NCI-H2196 treated with DMSO at 0.1 percent for 48 hours (cell line): Measurements from ENCODE around the gene NUAK1.

ENCODE experiments used
- DNase-seq: peaks from one replicate; lab custom pipeline; 2025; ENCODE audit not compliant: unreplicated experiment; lab: John Stamatoyannopoulos, UW

The NUAK1 gene

DNA sequence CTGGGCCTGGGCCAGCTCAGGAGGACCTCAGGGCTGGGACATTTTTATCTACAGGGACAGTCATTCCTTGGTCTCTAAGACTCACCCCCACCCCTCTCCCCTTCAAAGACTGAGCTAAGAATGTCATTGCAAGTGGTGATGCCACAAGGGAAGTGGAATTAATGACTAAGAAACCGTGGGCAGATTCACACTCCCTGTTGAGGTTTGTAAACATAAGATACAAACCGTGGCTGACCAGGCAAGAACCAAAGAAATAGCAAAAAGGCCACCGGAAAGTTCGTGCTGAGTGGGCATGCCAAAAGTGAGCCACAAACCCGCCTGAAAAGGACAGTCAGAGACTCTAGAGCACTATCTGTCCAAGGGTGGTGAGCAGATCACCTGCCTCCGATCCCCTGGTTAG, 25.7 kb downstream of the NUAK1 start:
- no peak for DNase-seq

DNA sequence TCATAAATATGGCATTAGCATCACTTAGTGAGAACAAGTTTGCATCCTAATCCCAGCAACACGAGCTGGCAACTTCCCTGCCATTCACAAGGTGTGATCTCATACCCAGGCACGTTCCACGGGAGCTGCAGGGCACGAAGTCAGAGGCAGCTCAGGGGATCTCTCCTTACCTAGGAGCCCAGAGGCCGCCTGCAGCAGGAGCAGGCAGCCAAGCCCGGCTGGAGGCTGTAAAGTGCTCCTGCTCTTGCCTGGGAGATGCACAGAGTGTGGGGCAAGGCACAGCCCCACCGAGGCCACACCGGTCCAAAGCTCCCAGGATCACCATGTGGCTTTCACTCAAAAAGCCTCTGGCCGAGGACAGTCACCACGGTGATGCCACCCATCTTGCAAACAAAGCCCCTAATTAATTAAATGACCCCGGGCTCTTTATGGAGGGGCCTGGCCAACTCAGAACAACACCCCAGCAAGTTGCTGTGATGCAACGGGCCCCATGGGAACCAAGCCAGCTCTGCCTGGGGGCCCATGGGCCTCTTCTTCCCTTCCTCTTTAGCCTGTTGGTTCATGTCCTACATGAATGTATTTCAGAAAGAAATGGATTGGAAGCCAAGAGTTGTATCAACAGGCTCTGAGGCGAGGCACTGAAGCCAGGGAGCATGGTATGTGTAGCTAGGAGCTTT, 26.5 kb downstream of the NUAK1 start:
- DNase-seq: no peak

DNA sequence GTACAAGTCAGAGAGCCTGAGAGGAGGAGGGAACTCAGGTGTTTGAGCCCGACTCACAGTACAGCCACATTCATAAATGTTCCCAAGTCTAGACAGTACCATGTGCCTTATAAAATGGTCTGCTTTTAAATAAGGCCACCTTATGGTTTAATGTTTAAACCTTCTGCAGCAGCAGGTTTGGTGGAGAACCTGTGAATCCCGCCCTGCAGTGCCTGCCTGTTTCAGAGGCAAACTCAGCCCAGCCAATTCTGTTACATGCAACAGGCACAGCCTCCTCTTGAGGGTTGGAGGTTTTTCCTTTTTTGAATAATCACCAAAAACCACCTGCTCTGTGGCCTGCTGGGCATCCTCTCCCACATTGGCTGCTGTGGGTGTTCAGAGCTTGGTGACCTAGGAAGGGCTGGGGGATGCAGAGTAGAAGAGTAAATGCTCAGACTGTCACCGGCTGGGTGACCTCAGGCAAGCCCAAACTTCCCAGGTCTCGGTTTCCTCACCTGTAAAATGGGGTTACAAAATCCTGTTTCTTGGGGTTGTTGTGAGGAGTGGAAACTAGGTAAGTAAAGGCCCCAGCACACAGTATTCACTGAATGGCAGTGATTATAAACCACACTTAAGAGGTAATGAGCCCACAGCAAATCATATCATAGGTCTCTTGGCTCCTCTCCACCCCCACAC, 28.0 kb downstream of the NUAK1 start:
- no peak for DNase-seq

DNA sequence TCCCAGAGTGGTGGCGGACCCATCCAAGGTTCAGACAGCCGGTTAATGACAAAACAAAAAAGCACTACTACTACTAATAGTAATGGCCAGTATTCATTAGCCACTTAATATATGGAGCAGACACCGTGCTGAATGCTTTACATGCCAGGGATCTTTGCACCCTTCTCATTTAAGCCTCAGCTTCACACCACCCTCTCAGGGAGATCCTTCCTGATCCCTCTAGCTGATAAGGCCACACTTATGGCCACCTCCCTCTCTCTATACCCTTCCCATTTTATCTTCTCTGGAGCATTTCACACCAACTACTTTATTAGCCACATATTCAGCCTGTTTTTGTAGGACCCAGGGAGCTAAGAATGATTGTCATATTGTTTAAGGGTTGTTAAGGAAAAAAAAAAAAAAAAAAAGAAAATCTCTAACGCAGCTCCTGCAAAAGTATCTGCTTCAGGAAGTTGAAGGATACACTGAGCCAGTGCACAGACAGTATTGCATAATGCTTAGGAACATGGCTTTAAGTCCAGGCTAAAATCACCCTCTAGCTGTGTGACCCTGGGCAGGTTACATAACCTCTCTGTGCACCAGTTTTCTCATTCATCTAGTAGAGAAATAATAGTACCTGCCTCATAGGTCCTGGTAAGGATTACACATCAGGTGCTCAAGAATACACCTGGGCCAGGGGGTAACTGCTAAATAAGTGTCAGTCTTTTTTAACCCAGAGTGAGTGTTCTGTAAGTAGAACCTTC, 29.4 kb downstream of the NUAK1 start:
- DNase-seq: no peak

DNA sequence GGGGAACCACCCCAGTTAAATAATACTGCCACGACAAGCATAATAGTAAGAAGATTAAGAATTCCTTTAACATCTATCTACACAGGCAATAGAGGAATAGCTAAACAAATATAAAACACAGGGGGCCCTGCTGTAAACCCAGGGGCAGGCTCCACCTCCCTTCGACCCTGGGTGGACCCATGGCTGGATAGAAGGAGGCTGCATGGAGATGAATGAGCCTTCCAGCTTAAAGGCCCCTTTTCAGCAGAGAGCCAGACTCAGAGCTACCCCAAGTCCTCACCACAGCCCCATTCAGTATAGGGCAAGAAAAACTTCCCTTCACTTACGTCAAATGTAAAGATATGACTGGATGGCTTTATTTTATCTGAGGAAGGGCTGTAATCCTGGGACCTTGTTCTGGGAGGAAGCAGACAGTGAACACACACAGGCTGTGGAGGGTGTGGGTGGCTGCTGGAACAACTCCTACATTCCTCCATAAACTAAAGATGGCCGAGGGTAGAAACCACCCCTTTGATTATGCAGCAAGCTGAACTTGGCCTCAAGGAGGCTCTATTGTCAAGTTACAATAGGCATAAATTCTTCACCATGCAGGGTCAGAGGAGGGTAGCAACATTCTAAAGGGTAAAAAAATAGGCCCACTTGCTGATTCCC, 30.4 kb downstream of the NUAK1 start:
- DNase-seq: no peak

DNA sequence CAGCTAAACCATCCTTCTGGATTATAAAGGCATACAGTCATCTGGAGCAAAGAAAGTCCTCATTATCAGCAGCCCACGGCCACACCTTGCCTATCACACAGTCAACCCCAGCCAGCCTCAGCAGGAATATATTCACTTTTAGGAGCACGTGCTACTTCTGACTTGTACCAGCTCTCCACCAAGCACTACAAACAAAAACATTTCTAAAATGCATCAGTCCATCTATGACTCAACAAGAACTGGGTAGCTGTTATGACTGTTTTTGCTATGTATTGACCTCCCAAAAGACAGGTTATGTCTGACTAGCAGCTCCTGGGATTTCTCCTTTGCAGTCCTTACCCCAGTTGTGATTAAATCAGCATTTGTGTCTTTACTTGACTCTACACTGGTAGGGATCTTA, 31.2 kb downstream of the NUAK1 start:
- no peak for DNase-seq

DNA sequence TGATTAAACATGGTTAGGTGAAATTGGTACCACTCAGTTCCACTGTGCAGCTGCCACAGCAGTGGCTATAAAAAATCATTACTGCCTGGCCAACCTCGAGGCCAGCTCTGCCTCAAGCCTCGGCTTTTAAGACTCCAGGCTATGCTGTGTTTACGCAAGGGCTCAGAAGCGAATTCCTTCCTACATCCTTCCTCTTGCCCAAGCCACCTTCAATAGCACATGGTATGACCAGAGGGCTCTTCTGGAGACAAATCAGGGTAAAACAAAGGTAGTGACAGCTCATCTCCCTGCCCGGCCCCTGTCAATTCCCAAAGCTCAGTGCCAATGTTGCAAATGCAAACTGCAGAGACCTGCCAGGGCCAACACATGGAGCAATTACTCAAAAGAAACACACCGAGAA, 31.9 kb downstream of the NUAK1 start:
- DNase-seq: no peak

DNA sequence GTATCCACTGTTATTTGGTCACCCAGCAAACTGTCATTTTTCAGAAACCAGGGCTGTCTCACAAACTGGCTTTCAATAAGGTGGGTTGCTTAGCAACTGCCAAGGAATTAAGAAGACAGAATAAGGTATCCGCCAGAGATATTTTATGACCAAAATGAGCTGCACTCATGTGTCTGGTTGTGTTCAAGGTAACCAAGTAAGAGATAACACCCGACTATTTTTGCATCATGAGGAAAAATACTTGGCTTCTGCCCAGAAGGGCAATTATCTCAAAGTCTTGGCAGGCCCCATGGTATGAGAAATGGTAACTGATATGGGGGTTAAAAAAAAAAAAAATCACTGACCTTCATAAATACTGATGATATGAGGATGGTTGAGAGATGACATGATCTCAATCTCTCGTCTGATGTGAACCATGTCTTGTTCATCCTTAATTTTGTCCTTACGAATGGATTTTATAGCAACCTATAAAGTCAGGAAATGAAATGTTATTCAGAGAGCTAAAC, 32.6 kb downstream of the NUAK1 start:
- peak; percentile 61 for DNase-seq

DNA sequence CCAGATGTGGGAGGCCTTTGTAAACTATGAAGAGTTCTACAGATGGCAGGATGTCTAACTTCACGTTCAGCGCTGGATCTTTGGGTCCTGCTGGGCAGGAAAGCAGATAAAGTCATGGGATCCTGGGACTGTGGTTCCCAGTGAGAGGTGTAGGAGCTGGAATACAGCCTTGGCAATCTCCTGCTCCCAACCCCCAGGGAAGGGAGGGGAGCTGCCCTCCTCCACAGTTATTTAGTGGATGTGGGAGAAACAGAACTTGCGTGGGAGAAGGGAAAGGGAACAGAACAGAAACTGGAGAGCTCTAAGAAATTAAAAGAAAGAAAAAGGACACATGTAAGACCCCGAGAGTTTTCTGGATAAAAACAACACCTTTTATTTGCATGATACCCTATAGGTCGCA, 37.0 kb downstream of the NUAK1 start:
- no peak for DNase-seq

DNA sequence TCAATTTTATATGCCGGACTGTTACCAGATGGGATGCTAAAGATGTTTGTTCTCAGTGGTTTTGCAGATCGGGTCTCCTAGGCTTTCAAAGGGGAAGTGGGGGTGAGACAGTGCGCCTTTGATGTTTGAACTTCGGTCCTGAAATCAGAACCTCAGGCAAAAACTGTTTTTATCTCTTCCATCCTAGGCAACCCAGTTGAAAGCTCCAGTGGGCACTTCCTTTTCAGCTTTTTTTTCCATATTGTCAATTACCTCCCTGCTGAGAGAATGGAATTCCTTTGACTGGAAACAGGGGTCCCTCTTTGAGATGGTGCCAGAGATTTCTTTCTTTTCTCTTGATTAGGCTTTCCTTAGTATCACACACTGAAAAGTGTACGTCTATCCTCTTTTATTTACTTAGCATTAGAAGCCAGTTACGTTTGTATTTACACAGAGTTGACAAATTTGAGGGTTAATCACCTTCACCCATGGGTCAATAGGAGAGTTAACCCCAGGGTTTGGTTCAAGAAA, 40.0 kb downstream of the NUAK1 start:
- DNase-seq: no peak

DNA sequence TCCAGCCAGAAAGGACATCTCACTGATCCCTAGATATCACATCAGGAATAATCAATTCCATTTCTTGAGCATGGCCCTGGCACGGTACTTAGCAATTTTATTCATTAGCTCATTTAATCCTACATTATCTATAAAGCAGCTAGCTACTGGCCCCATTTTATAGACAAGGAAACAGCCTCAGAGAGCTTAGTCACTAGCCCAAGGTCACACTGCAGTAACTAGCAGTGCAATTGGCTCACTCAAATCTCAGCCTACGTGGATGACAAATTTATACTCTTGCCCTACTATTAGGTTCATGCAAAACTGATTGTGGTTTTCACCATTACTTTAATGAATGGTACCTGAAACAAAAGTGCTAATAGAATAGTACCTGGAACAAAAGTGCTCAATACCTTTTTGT, 41.7 kb downstream of the NUAK1 start:
- no peak for DNase-seq

DNA sequence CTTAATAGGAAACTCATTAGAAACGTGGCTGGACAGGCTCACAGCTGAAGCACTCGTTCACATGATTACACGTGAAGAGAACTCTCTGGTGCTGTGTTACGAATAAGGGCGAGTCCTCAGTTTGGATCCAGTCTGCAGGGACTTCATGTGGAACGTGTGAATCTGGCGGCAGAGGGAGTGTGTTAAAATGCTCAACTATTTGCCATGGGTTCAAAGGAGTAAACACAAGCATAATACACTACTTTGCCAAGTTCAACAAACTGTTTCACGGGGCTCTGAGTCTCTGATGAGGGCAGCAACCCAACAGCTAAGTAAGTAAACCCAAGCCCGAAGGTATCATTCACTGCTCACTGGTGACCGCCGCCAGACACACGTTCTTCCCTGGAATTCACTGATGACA, 42.4 kb downstream of the NUAK1 start:
- no peak for DNase-seq

DNA sequence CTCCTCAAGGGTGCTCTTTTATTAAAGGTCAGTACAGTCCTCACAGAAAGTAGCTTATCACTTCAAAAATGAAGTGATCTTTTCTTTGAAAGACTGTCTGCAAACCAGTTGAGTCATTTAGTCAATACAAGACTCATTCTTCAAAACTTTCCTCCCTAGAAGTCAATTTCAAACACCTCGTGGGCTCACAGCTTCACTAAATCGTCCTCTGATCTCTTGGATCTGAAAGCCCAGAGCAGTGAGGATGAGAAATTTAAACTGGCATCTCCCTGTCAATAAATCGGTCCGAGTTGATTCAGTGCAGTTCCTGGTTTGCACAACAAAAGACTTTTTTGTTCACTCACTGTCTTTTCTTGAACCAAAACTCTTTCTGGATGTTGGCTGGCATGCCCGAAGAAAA, 44.5 kb downstream of the NUAK1 start:
- DNase-seq: no peak

DNA sequence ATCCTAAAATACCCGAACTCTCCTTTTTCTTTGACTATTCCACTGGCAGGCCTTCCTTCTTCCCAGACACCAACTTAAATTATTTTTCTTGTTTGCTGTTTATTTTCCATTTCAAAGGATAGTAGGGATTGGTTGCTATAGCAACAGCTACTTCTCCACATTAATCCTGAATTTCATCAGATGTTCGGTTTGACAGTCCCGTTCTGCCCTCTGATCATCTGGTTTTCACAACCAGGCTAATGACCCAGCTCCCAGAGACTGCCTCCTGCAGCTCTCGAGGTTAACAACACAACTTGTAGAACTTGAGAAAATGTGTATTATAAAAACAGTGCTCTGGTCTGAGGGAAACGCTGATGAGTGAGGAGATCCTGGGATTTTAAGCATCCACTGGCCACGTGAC, 45.5 kb downstream of the NUAK1 start:
- no peak for DNase-seq

DNA sequence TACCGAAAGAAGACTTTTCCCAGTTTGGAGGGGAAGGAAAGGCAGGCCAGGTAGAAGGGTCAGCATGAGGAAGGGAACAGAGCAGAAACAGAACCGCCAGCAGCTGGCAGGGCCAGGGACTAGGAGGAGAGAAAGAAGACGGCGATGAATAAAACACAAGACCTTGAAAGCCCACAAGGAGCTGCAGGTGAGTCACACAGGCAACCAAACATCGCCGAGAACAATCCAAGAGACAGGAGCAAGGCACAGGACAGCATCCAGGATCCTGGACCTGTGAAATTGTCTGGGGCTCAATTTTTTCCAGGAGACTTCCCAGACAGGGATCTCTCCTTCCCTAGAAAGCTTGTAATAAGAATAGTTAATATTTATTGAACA, 47.3 kb downstream of the NUAK1 start:
- no peak for DNase-seq

DNA sequence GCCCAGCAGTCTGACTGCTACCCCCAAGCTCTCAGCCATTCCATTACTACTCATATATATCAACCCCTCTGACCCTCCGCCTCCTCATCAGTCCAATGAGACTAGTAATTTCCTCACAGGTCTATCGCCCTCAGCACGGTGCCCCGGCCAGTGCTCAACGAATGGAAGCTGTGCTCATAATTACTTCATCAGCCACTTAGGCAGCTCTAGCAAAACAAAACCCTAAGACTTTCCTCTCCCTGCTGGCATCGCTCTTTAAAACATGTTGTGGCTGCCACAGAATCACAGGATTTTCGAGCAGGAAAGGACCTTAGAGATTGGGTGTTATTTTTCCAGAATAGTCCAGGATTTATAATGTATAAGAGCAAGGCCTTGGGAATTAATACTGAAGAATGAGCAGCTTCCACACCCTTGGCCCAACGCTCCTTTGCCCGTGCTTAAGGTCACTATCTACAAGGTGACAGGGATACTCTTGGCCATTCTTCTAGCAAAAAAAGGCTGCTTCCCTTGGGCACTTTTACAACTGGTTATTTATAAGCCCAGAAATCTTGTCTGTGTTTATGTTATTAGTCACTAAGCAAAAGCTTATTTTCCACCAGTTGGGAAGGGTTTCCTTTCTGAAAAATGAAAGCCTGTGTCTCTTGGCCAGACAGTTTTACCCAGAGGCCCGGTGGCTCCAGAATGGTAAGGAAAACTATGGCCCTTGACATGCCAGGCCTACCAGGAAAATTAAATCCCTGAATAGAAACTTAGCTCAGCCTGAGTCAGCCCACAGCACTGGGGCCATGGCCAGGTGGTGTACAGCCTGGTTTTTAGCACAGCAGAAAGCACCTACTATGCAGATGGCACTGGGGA, 47.9 kb downstream of the NUAK1 start:
- no peak for DNase-seq

DNA sequence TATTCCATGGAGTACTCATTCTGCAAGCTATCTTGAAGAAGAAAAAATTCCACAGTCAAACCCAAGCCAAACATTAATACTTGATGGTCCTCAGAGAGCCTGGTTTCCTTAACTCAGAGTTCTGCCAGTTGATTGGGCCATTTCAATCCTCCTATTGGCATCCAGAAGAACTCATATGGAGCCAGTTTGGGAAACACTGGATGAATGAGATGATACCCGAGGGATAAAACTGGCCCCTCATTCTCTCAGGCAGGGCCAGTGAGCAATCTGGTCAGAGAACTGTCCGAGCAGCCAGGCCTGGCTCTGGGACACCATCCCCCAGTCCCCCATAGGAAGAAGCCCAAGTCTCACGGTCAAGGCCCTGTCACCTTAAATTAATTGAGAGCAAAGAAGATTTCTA, 48.8 kb downstream of the NUAK1 start:
- no peak for DNase-seq

DNA sequence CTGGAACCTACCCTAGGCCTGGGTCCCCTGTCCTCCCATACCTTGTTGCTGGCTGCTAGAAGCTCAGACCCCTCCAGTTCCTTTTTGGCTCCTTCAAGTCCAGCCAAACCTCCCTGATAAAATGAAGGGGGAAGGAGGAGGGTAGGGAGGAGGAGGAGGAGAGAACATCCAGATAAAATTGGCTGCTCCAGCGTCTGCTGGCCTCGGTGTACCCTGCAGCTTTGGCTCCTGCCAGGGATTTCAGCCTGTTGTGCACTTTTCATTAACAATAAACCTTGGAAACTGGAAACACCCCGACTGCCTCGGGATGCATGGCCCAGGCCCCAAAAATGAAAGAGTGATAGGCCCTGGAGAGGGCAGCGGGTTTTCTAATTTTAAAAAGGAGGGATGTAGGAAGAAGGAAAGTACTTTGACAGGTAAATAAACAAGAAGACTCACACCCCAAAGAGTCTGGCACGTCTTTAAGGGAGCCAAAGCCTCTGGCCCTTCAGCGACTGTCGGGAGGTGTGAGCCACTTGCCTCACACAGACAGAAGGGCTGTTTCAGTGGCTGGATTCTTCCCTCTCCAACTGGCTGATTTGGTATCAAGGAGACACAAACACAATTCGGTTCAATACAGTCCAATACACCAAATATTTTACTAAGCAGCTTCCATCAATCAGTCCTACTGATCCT, 49.8 kb downstream of the NUAK1 start:
- no peak for DNase-seq

DNA sequence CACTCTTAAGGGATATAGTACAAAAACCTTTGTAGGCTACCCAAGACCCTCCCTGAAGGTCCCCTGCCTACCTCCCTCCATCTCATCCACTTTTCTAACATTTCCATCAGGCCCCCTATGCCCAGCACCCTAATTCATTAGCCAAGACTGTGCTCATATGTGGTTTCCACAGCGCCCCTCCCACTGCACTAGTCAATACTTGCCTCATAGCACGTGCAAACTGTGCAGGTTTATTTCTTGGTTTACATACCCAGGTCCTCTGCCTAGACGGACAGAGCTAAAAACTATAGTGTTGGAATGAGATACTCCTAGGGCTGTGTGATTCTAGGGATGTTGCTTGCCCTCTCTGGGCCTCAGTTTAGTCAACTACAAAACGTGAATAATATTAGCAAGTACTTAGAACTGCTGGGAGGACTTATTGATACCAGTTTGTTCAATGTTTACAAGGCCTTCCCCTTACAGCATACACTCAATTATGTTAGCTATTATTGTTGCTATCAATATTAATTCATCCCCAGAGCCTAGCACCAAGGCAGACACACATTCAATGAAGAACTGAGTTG, 50.4 kb downstream of the NUAK1 start:
- DNase-seq: no peak

DNA sequence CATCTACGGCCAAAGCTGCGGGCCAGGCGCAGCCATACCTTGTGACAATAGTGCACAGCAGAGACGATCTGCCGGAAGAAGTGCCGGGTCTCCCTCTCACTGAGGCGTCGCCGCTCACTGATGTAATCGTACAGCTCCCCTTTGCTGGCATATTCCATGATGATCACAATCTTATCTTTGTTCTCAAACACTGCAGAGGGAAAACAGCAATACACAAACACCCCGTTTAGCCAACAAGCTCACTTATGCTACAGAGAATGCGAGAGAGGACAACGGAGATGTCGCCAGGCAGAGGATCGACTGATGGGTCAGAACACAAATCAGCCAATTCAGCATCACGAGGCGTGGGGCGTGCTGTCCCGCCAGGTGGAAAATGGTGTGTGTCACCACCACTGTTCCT, 52.1 kb downstream of the NUAK1 start:
- no peak for DNase-seq
